AG10803 (cell line): ENCODE results near the gene ZNF697.

Experiments used
- DNase-seq: peaks from one replicate; pipeline ENCODE4 v3.0.0; 2010; ENCODE audit warnings: low read depth
- H3K4me3 ChIP-seq: 2 replicates; pipeline ENCODE4 v1.5.1; 2011; ENCODE audit warnings: mild to moderate bottlenecking, low read length, control low read depth
- TF ChIP-seq, protein P1 (sequence below): conservative IDR thresholded peaks from 2 replicates; pipeline ENCODE4 v1.5.1; 2011; ENCODE audit warnings: mild to moderate bottlenecking, low read length, control low read depth, inconsistent platforms

The ZNF697 gene

DNA sequence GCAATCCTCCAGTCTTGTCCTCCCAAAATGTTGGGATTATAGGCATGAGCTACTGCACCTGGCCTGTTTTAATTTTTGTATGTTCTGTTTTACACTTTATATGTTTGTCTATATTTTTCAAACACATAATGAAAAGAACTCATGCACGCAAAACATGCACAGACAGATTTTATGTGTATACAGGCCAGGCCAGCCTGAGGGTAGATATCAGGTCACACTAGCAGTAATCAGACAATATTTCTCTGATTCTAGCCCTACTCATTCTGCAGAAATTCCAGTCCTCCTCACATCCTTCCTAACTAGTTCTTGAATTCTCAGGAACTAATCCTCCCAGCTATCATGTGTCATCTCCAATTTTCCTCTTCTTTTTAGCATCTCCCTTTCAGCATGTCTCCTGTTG is 35.8 kb upstream of the ZNF697 start:
- no peak overlapping the region for H3K4me3 ChIP-seq
- DNase-seq: no peak
- TF ChIP-seq, protein P1, sequence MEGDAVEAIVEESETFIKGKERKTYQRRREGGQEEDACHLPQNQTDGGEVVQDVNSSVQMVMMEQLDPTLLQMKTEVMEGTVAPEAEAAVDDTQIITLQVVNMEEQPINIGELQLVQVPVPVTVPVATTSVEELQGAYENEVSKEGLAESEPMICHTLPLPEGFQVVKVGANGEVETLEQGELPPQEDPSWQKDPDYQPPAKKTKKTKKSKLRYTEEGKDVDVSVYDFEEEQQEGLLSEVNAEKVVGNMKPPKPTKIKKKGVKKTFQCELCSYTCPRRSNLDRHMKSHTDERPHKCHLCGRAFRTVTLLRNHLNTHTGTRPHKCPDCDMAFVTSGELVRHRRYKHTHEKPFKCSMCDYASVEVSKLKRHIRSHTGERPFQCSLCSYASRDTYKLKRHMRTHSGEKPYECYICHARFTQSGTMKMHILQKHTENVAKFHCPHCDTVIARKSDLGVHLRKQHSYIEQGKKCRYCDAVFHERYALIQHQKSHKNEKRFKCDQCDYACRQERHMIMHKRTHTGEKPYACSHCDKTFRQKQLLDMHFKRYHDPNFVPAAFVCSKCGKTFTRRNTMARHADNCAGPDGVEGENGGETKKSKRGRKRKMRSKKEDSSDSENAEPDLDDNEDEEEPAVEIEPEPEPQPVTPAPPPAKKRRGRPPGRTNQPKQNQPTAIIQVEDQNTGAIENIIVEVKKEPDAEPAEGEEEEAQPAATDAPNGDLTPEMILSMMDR: no peak

DNA sequence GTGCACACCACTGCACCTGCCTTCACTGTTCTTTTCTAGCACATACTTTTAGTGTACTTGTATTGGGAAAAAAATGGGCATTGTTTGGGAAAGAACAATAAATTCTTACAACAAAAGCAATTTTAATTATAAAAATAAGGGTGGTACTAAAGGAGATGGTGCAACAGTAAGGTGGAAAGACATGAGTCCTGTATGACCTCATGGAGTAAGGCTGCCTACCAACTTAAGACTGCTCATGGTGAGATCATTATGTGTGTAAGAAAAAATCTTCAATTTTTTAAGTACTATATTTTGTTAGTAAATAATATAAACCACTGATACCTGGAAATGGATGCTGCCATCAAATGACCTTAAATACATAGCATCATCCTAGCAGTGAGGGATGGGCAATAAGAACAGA is 34.1 kb upstream of the ZNF697 start:
- no peak for DNase-seq
- TF ChIP-seq, protein P1: no peak
- H3K4me3 ChIP-seq: no peak overlapping the region

DNA sequence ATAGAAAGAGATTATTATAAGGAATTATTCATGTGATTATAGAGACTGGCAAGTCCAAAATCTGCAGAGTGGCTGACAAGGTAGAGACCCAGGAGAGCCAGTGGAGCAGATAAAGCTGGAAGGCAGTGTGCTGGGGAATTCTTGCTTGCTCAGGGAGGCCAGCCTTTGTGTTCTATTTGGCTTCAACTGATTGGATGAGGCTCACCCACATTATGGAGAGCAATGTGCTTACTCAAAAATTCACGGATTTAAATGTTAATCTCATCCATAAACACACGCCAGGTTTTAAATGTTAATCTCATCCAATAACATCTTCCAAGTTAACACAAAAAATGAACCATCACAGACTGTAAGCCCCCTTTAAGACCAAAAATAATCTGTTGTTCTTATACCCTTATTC is 33.5 kb upstream of the ZNF697 start:
- TF ChIP-seq, protein P1: no peak
- no peak overlapping the region for H3K4me3 ChIP-seq
- DNase-seq: no peak

DNA sequence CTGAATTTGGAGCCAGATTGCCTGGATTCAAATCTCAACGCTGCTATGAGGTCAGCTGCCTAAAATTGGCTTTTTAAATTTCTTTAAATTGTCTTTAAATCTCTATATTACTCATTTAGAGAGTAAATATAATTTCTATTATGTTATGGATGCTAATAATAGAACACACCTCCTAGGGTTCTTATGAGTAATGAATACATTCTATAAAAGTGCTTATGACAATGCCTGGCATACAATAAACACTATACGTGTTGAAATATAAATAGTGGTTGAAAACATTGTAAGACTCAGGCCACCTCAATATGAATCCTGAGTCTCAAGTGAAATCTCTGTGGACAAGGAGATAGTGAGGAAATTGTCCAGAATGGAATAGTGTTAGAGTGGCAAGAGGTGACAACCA is 32.7 kb upstream of the ZNF697 start:
- no peak overlapping the region for H3K4me3 ChIP-seq
- no peak for DNase-seq
- TF ChIP-seq, protein P1: no peak

DNA sequence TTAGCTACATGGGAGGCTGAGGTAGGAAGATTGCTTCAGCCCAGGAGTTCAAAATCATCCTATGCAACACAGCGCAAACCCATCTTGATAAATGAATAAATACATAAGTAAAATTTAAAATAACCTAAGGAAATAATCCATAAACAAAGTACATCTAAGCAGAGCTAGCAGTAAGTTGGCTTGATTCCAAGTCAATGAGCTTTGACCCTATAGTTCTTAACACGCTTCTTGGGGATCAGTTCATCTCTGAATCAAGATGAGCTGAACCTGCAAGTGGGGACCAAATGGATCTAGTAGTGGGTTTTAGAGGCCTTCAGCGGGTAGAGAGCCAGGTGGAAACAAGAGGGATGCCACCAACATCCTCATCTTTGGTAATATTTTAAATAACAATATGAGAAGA is 32.1 kb upstream of the ZNF697 start:
- no peak for DNase-seq
- TF ChIP-seq, protein P1: no peak
- no peak overlapping the region for H3K4me3 ChIP-seq

DNA sequence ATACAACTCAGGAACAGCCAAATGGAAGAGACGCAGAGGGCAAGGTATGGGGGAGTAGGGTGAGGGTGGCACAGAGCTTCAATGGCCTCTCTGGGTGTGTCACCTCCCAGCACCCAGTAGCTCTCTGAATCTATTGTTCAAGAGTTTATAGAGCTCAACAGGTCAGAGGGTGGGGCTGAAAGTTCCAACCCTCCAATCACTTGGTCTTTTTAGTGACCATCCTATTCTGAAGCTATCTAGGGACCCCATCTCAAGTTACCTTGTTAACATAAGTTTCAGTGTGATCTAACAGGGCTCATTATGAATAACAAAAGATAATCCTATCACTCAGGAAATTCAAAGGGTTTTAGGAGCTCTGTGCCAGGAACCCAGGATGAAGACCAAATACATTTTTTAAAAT is 31.2 kb upstream of the ZNF697 start:
- H3K4me3 ChIP-seq: no peak overlapping the region
- TF ChIP-seq, protein P1: no peak
- no peak for DNase-seq

DNA sequence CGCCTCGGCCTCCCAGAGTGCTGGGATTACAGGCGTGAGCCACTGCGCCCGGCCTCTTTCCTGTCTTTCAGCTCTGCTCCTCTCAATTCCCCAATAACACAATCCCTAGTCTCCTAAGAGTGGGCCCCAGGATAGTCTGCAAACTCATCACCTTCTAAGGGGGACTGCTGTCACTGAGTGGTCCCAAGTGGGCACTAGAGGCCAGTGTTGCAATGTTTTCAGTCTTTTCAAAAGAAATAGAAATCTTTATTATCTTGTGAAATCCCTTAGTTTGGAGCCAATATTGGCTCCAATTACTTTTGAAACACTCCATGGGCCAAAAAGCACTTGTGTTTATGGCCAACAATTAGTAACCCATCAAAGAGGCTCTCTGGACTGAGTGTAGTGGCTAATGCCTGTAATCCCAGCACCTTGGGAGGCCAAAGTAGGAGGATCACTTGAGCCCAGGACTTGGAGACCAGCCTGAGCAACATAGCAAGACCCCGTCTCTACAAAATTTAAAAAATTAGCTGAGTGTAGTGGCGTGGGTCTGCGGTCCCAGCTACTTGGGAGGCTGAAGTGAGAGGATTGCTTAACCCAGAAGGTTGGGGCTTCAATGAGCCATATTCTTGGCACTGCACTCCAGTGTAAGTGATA is 28.6 kb upstream of the ZNF697 start:
- no peak for DNase-seq
- no peak overlapping the region for H3K4me3 ChIP-seq
- TF ChIP-seq, protein P1: peak; percentile 18; the same call in 1 of the 2 replicates
